AML-193 (cell line): Measurements from ENCODE around the gene ISCA2.

Experiments
- DNase-seq, 2 experiments: peaks; one replicate each; lab custom pipeline; 2025; lab: John Stamatoyannopoulos, UW

ISCA2 gene

DNA sequence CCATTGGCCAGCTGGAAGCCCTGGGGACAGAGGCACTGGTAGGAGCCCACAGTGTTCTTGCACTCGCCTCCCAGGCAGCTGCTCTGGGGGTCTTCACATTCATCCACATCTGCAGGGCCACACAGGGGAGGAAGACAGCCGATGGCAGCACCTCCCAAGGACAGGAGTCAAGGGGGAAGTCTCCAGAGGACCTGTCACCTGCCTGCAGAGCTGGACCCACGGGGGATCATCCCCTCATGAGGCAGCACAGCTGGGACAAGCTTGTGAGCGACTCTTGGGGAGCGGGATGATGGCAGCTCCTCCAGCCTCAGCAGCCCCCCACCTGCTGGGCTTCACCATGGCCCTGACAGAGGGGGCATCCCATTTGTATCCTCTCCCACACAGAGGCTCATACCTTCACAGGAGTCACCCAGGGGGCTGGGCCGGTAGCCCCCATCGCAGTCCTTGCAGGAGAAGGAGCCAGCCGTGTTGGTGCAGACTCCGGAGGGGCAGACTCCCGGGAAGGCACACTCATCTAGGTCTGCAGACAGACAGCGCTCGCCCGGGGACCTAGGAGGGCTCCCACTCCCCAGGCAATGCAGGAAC, 15.4 kb downstream of the ISCA2 start:
- DNase-seq, result no peak

DNA sequence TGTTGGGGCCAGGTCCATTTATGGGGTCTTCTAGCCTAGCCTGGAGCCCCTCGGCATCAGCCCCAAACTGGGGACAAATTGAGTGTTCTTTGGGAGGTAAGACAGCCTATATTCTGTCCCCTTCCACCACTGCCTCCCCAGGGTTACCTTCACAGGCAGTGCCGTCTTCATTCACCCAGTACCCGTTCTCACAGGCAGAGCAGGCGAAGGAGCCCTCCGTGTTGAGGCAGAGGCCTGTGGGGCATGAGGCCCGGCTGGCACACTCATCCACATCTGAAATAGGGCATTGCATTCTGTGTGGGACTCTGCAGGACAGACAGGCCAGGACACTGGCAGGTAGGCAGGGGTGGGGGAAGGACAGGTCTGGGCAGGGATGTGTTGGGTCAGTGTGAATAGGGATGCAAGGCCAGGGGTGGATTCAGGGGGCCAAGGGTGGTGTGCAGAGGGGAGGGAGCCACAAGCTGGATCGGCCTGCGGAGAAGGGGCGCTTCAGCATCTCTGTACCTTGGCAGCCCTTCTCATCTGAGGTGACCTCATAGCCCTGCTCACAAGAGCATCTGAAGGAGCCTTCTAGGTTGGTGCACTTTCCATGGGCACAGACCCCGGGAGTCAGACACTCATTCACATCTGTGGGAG, 16.1 kb downstream of the ISCA2 start:
- no peak for DNase-seq

DNA sequence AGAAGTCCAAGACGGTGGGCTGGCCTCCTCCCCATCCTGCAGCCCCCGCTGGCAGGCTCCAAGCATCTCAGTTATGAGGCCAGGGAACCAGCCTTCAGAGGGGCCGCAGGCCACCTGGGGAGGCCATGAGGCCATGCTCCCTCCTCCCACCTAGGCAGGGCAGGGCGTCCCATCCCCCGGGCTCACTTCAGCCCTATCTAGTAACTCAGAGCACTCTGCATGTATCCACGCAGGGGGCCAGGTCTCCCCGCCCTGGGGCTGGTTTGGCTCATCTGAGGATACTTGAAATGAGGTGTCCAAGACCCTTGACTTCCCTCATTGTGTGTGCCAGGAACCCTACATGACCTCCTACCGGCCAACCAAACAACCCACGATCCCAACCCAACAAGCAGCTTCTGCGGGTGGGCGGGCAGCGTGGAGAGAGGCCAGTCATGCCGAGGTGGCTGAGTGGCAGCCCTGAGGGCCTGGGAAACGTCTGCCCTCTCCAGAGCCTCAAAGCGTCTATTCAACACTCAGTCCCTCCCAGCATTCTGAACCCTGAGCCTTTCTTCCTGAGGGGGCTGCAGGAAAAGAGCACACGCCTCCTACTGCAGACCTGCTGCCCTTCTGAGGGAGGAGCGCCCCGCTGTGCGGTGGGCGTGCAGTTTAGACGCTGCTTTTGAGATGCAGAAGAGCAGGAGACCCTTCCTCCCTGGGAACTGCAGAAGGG, 16.8 kb downstream of the ISCA2 start:
- DNase-seq, result no peak

DNA sequence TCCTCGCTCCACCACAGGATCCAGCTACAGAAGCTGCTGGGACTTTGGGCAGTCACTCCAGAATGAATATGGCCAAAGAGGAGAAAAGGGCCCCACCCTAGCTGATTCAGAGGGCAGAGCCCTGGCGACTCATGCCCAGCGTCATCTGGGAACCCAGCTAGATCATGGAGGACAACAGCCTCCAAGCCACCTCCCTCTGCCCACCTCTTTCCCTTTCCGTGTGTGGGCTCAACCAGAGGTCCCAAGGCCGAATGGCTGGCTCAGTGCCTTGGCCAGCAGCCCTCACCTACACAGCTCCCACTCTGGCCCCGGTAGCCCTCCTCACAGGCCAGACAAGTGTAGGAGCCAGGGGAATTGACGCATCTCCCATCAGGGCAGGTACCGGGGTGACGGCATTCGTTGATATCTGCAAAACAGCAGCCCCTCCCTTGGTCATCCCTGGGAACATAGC, 17.4 kb downstream of the ISCA2 start:
- DNase-seq, result no peak

DNA sequence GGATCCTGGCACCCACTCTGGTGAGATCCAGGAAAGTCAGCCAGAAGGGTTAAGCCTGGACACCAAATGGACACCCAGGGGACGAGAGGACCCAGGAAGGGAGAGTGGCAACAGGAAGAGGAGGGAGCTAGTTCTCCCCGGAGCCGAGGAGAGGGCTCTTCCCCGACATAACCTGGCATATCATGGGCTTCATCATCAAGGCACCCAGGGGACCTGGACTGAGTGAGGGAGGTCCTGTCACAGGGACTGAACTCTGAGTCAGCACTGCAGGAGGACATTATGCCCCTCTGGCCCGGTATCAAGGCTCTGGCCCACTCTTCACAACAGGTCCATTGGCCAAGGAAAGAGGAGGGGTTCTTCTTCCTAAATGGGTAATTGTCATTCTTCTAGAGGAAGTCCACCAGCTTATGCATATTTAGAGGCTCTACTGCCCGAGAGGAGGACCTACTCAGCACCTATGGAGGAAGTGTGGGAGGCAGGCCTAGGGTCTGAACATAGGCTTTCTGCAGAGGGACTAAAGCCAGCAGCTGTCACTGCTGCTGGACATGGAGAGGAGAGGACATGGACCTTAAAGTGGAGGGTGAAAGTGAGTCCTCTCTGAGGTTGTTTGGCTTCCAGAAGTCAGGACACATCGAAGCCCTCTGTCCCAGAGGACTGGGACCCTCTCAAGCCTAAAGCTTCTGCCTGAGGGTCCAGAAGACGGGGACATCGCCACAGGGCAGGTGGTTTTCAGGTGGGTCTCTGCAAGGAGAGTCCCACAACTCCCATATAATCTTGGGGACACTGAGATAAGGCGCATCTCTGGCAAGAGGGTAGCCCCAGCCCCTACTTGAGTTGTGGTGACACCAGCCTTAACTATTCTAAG, 18.6 kb downstream of the ISCA2 start:
- DNase-seq, result no peak

DNA sequence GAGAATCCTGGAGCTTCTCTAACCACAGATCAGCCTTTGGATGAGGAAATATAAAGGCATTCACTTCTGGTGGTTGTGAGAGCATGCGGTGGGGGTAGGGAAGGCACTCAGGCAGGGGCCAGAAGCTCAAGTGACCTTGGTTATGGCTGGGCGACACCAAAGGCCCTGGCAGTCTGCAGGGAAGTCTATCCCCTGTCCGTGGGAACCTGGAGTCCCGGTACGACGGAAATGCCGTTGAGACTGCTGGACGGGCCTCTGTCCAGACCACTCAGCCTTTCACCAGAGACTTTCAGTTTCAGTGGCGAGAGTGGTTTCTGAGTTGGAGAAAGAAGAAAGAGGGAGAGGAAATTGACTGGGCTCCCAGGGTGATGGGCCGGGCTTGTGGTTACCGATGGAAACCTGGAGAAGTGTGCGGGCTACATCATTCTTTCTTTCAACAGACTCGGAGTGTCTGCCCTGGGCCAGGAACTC, 20.9 kb downstream of the ISCA2 start:
- DNase-seq, result peak; percentile 46 to 55

DNA sequence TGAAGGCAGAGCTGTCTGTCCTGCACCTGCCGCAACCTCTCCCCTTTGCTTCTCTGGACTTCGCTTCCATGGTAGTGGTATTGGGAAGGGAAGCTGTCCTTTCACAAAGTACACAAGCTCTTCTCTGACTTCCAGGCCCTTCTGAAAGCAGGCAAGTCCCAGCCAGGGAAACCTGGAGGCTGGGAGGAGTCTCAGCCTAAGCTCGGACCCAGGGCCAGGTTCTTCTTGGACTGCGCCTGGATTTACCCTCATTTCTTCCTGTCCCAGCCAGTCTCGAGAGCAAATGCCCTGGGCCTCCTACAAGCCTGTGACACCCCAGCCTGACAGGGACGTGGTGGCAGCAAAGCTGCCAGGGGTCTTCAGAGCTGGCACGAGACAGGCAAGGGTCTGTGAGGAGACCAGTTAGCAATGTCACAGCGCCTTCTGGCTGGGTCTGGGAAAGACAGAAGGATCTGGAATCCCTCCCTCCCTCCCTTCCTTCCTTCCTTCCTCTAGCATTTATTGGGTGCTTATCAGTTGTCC, 22.4 kb downstream of the ISCA2 start:
- DNase-seq, result no peak

DNA sequence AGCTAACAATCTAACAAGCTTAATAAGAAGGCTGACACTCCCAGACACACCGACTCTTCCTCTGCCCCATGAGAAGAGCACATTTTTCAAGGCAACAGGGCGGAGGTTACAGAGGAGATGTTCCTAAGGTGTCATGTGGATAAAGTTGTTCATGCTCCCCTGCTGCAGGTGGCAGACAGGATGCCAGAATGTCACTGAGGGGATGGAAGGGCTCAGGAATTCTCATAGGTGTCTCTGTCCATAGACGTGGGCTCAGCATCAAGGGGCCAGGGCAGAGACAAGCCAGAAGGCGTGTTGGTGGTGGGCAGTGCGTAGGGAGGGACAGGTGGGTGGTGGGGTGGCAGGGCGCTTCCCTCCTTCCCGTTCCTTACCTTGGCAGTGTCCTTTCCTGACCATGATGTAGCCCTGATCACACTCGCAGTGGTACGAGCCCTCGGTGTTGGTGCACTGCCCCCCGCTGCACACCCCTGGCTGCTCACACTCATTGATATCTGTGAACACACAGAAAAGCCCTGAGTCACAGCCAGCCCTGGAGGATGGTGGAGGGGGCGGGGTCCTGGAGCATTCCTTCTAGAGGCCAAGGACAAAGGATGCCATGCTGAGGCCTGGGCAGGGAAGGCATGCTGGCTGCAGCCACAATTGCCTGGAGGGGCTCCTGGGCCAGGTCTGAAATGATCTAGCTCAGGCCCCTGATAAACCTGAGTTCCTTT, 23.0 kb downstream of the ISCA2 start:
- no peak for DNase-seq

DNA sequence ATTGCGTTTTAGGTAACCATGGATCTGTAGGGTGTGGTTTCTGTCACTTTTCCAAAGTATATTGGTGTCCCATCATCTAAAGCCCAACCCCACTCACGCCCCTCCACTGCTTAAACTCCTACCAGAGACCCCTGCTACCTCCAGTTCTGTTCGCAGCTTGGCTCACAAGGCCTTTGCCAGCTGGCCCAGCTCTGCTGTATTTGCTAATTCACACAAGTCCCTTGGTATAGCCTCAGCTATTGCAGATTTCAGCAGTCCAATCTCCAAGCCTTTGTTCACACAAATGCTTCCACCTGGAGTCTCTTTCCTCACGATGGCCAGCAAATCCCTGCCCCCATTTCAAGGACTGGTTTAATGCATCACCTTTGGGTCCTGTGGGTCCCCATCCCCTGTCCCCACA, 24.2 kb downstream of the ISCA2 start:
- DNase-seq, result no peak

DNA sequence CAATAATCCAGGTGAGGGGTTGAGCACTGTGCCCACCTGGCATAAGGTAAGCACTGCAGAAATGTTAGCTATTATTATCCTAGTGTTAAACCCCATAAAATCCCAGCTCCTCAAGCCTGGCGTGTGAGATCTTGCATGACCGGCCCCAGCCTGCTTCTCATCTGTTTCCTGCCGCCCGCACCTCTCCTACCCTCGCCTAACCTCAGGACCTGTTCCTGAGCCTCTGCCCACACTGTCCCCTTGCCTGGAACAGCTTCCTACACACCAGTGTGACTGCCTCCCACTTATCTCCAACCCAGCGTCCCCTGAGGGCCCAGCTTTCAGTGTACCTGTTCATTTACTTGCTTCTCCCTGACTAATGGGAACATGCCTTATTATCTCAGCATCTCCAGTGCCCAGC, 24.7 kb downstream of the ISCA2 start:
- no peak for DNase-seq

DNA sequence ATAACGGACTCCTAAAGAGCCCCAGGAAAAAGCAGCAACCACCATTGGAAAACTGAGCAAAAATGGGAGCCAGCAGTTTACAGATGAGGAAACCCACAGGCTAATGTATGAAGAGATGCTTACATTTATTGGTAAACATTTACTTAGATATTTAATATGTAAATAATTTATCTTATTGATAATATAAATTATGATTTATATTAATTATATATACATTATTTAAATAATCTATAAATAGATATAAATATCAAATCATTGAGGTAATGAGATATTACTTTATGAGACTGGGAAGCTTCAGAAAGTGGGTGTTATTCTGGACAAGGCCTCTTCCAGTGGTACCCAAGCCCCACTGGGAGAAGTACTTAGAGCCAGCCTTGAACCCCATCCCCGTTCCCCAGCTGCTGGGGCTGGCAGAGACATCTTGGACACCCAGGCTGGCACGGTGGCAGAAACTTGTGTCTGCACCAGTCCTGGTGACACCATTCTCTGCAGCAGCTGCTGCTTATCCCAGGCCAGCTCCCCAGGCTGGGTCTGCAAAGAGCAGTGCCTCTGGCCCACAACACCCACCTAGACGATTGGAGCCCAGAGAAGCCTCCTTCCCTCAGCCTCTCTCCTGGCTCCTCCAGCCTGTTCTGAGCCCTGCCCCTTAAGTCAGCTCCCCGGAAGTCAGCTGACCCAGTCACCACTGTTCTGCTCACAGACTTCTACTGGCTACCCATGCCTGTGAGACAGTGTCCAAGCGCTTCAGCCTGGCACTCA, 25.9 kb downstream of the ISCA2 start:
- DNase-seq, result no peak

DNA sequence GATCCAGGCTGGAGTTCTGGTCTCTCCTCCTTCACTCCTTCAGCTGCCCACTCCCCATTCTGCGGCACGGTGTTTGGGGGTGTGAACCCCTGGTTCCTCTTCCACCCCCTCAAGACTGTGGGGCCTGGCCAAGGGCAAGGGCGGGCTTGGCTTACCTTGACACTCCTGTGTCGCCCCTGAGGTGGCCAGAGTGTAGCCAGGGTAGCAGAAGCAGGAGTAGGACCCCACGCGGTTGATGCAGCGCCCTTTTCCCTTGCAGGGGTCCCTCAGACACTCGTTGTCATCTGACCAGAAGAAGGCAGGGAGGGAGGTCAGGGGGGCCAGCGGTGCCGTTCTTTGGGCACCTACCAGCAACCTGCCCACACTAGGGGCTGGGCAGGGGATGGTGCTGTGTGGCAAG, 28.2 kb downstream of the ISCA2 start:
- DNase-seq, result no peak

DNA sequence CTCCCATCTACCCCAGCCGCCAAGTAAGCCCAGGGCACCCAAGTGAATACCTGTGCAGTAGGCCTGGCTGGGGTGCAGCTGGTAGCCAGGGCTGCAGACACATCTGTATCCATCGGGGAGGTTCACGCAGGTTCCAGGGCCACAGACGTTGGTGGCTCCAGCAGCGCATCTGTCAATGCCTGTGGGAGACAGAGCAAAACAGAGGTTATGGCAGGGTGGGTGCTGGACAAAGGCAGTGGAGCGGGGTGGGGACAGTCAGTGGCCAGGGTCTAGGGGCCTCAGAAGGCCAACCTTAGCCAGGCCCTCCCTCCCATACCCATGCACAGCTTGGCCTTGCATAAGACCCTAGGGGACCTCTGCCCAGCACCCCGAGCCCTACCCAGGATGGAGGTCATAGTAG, 29.2 kb downstream of the ISCA2 start:
- DNase-seq, result no peak

DNA sequence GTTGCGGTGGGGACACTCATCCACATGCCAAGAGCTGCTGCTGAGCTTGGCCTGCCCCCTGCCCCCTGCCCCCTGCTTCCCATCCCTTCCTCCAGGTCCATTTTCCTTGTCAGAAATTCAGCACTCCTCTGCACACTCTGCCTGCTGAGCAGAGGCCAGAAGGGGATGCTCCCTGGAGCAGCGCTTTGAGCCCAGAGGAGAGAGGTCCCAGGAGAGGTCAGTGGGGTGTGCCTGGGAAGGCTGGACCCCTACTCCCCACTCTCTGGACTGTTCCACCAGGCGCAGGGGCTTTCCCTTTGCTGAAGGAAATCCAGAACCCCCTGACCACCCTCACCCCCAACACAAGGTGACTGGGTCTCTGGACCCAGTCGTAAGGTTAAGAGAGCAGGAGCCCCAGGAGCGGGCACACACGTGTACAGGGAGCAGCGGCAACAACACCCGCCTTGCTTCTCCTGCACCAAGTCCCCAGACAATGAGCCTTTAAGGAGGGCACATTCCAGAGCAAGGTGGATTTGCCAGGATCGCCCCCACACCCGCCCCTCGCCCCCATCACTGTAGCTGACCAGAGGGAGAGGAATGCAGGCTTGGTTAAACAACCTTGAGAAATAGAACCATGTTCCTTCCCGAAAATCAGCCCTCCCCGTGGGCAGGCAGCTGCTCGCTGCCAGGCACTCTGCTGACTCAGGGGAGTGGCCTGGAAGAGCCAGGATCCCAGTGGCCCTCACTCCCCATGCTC, 30.7 kb downstream of the ISCA2 start:
- no peak for DNase-seq

DNA sequence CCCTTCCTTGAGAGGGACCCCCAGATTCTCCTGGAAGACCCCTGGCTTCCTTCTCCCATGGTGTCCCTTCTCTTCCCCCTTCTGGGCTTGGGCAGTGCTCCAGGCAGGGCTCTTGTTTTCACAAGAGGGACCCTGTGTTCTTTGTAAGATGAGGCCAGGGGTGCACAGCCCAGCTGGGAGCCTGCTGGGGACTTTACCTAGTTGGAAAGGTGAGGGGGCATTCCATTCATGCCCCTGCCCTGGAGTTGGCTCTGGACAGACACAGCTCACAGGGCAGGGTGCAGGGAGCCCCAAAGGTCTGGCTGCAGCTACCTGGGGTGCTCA, 31.2 kb downstream of the ISCA2 start:
- no peak for DNase-seq

DNA sequence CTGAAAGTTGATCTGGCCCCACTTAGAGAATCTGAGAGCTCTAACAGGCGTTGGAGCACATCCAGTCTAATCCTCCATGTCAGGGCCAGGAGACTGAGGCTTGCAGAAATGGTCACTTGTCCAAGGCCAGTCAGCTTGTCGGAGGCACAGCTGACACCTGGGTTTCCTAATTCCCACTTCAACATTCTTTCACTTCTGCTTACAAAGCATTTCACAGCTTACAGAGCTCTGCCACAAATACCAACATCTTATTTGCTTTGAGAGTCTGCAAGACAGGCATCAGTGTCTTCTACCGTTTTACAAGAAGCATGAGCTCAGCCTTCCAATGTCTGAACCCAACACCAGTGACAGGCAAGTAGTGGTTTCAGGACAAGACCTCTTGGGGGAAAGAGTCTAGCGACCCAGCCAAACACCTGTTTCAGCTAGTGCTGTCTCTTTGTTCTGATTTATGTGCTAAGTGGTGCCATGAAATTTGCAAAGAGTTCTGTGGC, 31.8 kb downstream of the ISCA2 start:
- DNase-seq, result no peak

DNA sequence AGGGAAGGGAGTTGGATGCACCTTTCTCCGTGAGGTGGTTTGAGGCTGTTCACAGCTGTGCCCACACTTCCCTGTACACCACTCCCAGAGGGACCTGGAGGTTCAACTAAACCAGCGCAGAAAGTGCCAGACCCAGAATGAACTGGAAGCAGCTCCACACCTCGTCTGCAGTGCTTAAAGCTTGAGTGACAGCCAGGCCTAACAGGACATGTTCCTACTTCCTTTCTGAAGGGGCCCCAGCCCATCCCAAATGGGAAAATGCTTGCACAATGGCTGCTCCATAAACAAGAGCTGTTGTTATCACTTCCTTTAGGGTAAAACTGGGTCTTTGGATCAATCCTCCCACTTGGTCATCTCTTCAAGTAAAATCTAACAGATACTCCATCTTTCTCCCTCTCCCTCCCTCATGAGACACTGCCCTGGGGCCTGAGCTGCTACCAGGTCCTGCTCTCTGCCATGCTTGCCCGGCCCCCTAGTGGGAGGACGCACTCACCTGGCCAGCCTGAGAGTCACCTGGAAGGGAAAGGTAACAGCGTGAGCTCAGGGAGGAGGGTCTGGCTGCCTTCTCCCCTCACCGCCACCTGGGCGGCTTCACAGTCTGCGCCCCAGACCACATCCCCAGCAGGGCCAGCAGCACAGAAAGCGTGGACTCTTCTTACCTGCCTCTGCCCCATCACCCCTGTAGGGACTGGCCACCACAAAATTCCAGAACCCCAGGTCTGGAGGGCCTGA, 33.5 kb downstream of the ISCA2 start:
- DNase-seq, result no peak

DNA sequence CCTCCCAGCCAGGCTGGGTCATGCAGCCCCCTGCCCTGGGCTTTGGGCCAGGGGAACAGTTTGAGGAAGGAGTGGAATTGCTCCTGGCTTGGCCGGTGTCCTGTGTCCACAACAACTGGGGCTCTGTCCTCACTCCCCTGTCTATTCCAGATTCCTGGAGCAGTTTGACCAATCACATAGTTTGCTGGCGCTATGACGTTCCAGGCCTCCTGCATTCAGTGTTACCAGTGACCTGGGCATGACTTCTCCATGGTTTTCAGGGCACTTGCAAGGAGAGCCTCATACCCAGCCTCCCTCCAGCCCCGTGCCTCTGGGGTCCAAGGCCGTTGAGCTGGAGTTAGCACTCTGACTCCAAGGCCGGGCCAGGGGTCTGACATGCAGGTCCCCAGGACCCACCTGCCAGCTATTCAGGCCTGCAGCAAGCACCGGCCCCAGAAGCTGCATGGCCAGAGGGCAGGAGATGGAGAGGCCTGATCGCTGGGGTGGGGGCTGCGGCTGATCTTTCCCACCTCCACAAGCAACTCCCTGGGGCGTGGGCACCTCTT, 34.2 kb downstream of the ISCA2 start:
- no peak for DNase-seq

DNA sequence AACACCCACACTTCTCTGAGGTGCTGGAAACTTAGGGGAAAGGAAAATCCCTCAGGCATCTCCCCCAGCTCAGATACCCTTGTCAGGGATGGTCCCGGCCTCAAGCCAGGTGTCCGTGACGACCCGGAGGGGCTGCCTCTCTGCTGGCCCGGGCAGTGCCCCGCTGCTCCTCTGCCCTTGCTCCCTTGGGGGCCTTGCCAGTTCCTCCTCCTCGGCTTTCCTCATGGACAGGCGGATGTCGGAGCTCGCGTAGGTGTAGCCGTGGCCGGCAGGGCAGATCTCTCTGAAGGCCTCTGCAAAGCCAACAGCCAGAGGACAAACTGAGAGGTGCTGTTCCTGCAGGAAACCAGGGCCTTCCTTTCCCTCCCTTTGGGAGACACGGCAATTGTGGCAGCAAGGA, 34.8 kb downstream of the ISCA2 start:
- DNase-seq, result no peak
